Measurements from ENCODE around the gene FOXD2.

GRCh38 chr1:47411436-47411835 lies 26.4 kb upstream of the FOXD2 start:
- no peak for TF ChIP-seq SIN3A (IDR thresholded peaks at IDR 0.05; ENCODE audit: borderline replicate concordance, insufficient read depth, low read length)
- TF ChIP-seq POLR2AphosphoS5 (IDR thresholded peaks at IDR 0.05; ENCODE audit: low read depth, low read length): no peak

Data from PFSK-1 (cell line).